Measurements from ENCODE around the gene SCN5A.

The SCN5A gene

DNA sequence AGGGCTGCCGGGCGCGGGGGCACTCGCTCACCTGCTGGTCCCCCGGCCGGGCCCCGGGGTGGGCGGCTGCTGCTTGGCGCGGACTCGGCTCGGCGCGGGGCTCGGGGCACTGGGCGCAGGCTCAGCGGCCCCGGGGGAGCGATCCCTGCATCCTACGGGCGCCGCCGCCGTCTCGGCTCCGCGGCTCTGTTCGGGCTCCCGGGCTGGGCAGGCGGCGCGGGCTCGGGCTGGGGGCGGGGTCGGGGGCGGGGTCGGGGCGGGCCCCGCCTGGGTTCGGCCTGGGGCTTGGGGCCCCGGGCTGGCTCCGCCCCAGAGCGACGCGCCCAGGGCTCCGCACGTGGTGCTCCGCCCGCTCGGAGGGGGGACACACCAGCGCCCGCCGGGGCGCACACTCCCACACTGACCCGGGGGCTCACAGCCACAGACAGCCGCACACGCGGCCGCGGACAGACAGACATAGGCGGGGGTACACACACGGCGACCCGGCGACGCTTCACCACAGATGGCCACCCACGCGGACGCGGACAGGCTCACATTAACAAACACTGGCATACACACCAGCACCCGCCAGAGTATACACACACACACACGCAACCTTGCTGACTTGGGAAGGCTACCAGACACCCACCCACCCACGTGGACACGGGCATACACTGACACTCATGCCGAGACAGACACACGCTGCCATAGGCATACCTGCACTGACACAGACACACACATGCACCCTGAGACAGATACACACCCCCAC, at the start of gene SCN5A:
Gene SCN5A (minus strand): TSS at position 188 of the 748 bp plus-strand sequence. CDS start 16,380 bp downstream, outside the sequence.
- DNase-seq, result peak; percentile 17

DNA sequence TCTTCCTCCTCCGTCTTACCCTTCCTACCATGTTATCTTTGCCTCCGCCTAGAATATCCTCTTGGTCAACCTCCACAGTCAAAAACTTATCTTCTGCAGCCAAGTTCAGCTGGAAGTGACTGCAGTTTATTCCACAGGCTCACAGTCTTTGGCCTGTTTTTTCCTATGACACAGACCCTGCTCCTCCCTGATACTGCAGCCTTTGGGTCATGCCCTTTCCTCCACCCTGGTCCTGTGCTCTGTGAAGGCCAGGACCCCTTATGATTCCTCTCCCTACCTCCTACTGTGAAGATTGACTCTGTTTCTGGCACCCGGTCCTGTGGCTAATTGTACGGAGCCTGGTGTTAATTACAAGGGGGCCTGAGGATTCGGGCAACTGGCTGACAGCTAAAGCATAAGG, 49.3 kb upstream of the SCN5A start:
- DNase-seq, result no peak

DNA sequence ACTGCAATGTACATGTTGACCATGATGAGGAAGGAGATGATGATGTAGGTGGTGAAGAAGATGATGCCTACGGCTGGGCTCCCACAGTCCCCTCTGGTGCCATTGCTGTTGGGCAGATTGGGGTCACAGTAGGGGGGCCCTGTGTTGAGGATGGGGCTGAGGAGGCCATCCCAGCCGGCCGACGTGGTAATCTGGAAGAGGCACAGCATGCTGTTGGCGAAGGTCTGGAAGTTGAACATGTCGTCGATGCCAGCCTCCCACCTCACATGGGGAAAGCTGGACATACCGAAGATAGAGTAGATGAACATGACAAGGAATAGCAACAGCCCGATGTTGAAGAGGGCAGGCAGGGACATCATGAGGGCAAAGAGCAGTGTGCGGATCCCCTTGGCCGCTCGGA, 48.6 kb upstream of the SCN5A start:
- no peak for DNase-seq

DNA sequence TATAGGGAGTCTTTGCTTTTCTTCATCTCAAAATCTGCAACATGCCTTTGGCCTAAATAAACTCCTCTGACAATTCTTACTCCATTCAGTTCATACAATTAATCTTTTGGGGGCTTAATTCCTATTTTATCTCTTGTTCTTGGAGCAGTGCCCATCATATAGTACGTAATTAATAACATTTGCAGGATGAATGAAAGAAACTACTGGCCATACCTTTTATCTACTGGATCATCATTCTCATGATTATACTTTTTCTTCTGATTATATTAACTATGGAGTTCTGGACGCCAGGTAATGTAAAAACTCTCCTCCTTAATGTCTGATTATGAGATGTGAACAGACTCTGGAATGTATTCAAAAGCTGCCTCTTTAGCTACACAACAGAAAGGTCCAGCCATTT, 46.5 kb upstream of the SCN5A start:
- DNase-seq, result no peak

DNA sequence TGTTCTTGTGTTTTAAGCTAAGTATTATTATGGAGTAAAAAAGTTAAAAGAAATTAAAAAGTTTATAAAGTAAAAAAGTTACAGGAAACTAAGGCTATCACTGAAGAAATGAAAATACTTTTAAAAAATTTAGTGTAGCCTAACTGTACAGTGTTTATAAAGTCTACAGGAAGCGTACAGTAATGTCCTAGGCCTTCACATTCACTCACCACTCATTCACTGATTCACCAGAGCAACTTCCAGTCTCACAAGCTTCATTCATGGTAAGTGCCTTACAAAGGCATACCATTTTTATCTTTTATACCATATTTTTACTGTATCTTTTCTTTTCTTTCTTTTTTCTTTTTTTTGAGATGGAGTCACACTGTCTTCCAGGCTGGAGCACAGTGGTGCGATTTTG, 40.7 kb upstream of the SCN5A start:
- DNase-seq, result no peak

DNA sequence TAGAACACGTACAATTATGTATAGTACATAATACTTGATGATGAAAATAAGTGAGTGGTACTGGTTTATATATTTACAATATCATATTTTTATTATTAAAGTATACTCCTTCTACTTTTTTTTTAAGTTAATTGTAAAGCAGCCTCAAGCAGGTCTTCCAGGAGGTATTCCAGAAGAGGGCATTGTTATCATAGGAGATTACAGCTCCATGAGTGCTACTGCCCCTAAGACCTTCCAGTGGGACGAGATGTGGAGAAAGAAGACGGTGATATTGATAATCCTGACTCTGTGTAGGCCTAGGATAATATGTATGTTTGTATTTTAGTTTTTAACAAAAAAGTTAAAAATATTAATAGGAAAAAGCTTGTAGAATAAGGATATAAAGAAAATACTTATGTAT, 40.3 kb upstream of the SCN5A start:
- no peak for DNase-seq

DNA sequence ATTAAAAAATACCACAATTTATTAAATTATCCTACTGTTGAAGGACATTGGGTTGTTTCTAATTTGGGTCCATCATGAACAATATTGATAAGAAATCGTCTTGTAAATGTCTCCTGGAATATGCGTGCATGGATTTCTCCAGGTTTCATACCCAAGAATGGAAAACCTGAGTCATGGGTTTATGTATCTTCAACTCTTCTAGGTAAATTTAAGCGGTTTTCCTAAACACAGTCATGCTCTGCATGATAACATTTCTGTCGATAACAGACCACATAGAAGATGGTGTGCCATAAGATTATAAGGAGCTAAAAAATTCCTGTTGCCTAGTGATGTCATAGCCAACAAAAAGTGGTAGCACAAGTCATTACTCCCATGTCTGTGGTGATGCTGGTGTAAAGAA, 39.9 kb upstream of the SCN5A start:
- no peak for DNase-seq

DNA sequence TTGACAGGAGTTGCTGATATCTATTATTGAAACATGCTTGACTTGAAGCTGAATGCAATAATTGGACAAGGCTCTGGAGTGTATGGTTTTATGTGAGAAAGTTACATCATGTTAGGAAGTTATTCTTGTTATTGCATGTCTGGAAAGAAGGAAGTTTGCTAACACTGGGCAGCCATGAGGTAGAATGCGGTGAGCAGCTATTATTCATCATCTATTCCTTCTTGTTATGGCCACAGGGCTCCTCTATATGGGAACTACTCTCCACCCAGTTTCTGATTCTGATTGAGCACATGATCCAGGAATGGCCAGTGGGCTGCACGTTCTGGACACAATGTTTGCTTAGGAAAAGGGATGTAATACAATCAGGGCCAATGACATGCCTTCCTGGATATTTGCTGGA, 37.8 kb upstream of the SCN5A start:
- DNase-seq, result no peak

DNA sequence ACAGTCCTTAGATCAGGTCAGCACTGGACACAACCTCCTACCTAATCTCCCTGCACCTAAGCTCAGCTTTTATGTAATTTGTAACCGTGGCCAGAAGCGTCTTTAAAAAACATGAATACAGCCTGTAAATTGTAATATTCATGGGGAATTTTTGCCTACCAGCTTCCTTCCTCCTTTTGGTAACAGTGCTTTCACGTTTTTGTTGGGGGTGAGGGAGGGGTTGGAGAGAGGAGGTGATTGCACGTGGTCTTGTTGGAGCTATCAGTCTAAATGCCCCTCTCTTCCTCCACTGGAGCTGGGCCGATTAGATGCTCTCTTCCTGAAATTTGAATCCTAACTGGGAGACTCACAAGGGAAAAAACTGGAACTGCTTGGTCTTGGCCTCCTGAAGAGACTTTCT, 35.1 kb upstream of the SCN5A start:
- no peak for DNase-seq

DNA sequence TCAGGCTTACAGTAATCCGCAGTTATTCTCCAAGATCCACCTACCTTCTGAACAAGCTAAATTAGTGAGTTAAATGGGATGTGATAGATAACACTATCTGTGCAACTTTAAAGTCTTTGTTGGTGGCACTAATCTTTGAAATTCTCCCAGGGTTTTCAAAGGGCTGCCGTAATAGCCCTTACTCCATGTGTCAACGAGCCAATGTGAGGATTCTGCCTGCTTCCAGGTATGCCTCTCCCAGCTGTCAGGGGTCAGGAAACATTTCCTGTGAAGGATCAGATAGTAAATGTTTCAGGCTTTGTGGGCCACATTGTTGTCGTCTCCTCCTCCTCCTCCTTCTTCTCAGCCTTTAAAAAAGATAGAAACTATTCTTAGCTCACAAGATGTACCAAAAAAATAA, 20.2 kb upstream of the SCN5A start:
- DNase-seq, result no peak

DNA sequence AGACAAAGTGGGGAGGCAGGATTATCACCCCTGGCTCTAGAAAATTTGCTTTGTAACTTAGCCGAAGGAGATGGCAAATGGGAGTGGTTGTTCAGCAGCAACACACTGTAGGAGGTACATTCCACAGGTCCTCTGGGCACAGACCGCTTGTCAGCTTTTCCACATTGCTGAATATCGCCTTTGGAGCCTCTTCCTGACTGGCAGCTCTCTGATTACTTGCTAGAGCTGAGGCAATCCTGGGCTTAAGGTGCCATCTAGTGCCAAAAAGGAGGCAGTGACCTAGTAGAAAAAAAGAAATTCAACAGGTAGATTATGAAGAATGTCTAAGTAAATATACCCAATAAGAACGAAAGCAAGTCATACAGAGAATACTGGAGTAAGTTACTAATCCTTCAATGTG, 13.1 kb upstream of the SCN5A start:
- peak; percentile 48 for DNase-seq

DNA sequence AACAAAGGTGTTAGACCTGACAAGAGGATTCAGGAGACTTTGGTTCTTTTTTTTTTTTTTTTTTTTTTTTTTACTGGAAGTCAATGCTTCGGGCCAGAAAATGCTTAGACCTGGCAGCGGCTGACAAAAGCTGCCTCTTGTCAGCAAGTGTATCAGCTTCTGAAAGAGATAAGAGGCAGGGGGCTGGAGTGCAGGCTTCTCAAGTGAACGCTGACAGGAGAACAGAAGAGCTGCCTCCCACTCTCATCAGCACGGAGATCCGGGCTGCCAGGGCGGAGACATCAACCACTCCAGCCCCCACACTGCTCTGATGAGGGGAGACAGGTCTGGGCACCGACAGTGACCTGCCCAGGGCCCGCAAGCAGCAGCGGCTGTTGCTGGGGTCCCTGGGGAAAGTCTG, 9.4 kb upstream of the SCN5A start:
- DNase-seq, result no peak

DNA sequence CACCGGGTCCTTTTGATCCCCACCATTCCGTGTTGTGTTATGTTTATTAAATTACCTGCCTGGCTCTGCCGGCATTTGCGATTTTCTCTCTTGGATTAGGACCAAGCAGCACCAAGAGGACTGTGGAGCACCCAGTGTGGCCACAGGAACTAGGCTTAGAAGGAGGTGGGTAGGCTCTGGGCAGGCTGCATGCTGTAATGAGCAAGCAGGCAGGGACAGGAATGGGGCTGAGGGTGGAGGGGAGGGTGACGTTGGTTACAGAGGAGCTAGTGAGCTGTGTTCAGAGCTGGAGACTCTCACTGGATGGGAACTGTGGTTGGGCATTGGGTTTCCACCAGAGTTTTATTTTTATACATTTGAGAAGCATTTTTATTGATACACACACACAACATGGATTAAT, 7.9 kb upstream of the SCN5A start:
- no peak for DNase-seq

DNA sequence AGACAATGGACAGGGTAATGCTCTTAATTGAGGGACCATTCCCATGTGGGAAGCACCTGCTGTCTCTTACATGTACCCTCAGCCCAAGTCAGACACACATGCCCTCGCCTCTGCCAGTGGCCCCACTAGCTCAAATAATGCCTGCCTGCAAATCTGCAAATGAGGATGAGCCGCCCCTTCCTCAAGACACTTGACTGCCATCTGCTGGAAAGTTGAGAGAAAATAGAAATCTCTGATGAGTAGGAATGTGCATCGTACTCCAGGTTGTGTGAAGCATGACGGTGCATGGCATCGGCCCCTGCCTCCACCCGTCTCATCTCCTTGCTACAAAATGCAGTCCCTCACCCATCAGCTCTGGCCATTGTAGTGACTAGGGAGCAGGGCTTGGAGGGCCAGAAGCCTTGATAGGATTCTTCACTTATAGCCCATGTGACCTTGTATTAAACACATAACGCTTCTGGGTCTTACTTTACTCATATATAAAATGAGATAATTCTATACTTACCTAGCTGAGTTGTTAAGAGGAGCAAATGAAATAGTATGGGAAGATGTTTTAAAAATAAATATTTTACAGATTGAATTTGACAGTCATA, 6.3 kb upstream of the SCN5A start:
- DNase-seq, result peak; percentile 72

DNA sequence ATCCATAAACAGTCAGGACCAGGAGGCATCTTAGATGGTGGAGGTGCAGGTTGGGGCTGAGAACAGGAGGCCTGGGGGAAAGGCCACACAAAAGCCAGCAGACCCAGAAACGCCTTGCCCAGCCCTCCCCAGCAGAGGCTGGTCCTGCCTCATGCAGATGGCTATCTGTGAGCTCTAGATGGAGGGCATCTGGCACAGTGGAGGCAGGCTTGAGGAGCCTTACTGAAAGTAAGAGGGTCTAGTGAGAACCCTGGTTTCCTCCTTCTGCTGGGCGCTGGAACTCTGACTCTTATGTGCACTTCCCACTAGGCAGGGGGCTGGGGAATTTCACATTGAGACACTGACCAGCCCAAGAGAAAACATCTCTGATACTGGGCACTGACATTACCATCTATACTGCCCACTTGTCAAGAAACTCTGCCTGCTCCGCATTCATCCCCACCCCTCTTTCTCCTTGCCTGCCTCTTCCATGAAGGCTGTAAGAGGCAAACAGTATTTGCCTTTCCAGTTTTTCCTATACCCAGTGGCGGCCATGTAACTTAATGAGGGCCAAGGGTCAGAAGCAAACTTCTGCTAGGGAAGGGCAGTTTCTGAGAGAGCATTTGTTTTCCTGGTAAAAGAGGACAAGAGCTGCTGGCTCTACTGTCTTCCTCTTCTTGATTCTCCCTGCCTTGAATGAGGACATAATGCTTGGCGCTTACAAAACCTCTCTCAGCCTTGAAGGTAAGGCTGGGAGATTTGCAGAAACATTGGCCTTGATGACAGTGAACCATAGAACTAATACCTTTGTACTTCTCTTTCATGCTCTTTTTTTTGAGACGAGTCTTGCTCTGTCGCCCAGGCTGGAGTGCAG, 4.4 kb upstream of the SCN5A start:
- no peak for DNase-seq

DNA sequence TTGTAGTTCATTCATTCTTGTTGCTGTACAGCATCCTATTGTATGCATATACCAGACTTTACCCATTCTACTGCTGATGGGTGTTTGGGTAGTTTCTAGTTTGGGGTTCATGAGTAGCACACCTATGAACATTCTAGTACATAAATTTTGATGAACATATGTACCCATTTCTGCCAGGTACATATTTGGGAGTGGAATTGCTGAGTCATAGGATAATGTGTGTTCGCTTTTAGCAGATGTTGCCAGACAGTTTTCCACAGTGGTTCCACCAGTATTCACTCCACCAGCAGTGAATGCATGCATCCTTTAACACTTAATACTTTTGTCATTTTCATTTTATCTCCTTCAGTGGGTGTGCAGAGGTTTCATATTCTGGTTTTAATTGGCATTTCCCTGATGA, 3.4 kb upstream of the SCN5A start:
- DNase-seq, result no peak

DNA sequence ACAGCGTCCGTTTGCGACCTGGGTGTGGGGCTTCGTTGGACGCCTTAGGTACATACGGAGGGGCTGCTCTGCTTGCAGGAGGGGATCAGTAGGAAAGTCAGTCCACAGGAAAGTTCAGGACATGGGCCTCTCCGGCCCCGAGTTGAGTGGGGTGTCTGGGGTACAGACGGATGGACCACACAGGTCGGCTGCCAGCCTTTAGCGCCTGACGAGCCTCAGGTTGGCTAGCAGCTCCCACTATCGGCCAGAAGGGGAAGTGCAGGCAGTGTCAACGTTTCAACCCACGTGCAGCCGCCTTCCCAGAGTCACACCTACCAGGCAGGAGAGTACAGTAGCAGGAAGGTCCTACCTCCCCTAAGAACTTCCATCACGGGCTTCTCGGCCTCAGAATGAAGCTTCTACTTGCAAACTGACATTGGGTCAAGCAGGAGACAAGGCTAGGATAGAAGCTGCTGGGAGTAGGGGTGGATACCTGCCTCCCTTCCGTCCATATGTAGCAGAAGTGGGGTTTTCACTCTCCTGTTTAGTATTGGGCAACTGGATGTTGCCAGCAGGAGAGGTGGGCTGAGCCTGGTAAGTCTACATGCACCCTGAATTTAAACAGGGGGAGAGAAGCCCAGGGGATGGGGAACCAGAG, 1.8 kb upstream of the SCN5A start:
- peak; percentile 23 for DNase-seq

DNA sequence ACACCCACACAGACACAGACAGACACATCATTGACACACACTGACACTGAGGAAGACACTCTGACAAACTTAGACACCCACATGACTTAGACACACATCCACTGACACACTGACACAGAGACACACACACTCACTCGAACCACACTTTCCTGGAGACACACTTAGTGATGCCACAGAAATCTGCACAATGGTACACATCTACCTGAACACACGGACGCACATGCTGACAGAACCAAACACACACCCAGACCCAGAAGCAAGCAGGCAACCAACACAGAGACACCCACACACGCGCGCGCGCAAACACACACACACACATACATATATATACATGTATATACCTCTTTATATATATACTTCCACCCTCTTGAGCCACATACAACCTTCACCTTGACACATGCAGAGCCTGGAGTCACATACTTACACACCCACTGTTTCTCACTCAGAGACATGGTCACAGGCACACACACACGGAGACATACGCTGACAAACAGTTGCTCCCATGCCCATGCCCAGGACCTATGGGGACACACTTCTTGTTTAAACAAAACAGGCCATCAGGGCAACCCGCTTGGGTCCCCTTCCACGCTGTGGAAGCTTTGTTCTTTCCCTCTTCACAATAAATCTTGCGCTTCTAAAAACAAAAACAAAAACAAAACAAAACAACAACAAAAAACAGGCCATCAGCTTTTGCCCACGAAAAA, 913 bp upstream of the SCN5A start:
- no peak for DNase-seq

DNA sequence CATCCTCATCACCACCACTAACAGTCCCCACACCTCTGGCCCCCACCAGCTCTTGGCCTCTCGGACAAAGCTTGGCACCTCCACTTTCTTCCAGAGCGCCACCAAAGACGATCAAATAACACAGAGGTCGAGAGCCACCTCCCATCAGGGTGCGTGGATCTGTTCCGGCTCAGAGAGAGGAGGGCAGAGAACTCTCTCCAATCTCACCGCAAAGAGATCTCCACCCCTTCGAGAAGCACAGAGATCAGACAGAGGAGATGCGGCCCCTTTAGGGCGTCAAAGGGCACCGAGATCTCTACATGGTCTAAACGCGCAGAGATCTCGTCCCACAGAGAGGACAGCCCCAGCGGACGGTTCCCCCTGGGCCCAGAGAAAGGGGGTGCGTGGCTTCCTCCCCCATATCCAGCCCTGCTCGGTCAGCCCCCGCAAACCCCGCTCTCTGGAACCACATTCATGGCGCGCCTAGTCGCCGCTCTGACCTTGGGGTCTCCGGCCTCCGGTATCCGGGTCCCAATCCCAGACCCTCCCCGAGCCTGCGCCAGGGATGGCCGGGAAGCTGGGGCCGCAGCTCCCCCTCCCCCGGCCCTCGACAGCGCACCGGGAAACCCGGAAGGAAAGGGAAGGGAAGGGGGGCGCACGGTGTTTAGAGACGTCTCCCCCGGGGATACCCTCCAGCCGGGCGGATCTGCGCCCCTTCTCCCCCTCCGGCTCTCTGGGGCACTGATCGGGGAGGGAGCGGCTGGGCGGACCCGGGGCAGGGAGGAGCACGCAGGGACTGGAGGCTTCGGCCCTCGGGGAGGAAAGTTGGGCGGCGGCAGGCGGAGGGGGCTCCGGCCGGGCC, 608 bp downstream of the SCN5A start:
- no peak for DNase-seq

DNA sequence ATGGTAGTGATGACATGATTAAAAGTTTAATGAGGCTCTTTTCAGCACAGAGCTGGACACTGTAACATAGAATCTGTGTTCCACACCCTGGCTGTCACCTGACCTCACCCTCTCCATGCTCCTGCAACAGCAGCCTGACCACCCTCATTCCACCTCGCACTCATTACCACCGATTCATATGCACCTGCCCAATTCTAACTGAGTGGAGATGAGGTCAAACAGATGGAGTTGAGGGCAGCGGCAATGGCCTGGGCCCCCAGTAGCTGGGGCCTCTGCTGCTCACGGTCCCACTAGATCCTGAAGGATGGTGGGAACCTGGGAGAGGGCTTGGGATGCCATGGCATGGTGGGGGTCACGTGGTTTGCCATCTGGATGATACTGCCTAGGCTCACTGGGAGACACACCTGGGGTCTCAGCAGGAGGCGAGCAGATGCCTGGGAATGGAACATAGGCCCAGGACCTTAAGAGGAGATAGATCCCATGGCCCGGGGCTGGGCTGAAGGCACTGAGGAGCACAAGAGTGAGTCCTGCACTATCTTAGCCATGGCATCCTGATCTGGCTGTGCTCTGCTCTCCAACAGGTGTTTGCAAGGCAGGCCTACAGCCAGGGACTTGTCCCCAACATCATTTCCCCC, 1.3 kb downstream of the SCN5A start:
- DNase-seq, result no peak

DNA sequence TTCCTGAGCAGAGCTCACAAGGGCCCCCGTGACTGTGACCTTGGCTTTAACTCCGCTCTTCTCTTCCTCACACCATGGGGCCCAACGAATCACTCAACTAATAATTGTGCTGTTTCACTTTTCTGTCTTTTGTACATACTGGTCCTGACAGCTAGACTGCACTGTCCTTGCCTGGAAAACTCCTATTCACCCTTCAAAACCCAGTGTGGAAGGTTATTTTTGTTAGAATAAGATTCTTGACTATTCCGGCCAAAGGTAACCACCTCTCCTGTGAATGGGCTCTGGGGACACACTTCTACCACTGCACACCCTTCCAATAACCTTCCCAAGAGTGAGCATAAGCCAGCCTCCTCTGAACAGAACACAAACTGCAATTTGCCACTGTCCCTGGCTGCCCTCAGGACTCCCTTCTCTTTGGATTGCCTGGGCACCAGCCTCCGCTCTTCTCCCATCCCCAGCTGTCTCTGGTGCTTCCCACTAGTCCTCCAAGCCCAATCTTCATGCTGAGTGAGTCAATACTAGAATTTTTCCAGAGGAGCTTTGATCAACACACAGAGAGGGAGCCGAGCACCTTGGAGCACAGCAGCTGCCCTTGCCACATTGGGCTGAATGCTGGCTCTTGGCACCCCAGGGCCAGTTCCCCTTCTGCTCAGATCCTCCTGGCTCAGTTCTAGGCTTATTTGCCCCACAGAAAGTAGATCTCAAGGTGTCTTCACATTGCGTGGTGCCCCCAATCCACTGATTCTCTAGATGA, 2.1 kb downstream of the SCN5A start:
- no peak for DNase-seq

Measured in NCI-H526 treated with DMSO at 0.1 percent for 48 hours (cell line).